ENCODE measurements around the gene C1orf216. TPM values are rescaled to one million over a fixed set of nuclear protein-coding genes. Genes with fewer than 3 reads are reported as not detected.
"Not testable (repeated sequence)": the region's sequence is repeated elsewhere in the genome, so short reads cannot be mapped to it uniquely, and the experiment has no call there.

The C1orf216 gene
- polyA plus RNA-seq, 1 experiment, result 19.2 TPM

DNA sequence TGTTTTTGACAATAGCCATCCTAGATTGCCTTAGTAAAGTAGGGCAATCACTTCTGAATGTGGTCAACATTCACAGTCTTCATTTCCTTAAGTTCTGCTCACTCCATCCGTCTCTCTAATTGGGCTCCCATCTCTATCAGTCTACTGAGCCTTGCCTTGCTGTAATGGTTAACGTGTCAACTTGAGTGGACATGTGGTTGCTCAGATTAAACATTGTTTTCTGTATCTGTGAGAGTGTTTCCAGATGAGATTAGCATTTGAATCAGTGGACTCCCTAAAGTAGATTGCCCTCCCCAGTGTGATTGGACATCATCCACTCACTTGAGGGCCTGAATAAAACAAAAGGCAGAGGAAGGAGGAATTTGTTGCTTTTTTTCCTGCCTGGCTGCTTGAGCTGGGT, 26.4 kb downstream of the C1orf216 start:
- TF ChIP-seq, protein P1, sequence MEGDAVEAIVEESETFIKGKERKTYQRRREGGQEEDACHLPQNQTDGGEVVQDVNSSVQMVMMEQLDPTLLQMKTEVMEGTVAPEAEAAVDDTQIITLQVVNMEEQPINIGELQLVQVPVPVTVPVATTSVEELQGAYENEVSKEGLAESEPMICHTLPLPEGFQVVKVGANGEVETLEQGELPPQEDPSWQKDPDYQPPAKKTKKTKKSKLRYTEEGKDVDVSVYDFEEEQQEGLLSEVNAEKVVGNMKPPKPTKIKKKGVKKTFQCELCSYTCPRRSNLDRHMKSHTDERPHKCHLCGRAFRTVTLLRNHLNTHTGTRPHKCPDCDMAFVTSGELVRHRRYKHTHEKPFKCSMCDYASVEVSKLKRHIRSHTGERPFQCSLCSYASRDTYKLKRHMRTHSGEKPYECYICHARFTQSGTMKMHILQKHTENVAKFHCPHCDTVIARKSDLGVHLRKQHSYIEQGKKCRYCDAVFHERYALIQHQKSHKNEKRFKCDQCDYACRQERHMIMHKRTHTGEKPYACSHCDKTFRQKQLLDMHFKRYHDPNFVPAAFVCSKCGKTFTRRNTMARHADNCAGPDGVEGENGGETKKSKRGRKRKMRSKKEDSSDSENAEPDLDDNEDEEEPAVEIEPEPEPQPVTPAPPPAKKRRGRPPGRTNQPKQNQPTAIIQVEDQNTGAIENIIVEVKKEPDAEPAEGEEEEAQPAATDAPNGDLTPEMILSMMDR (IDR thresholded peaks at IDR 0.05; ENCODE audit: low read depth, low read length), result no peak
- CTCF ChIA-PET, result interaction anchor here (0.6 kb wide), 1 partner anchor 212 kb away, joined by 4 read pairs; no protein-coding TSS in a partner anchor
- H3K9me3 ChIP-seq (ENCODE audit: control insufficient read depth, insufficient read depth, low read length), result no peaks in the 10 kb centered on the region
- H3K4me3 ChIP-seq (ENCODE audit: low read depth, low read length), result no peak overlapping the region
- H3K27ac ChIP-seq (ENCODE audit: low read depth, low read length), result no peak overlapping the region
- DNase-seq (ENCODE audit: low read depth, low spot score), result no peak
- POLR2A ChIA-PET, result no interaction called here
- peaks cover 30% of the 10 kb centered on the region for H3K27me3 ChIP-seq (ENCODE audit: control insufficient read depth, insufficient read depth, low read length)

DNA sequence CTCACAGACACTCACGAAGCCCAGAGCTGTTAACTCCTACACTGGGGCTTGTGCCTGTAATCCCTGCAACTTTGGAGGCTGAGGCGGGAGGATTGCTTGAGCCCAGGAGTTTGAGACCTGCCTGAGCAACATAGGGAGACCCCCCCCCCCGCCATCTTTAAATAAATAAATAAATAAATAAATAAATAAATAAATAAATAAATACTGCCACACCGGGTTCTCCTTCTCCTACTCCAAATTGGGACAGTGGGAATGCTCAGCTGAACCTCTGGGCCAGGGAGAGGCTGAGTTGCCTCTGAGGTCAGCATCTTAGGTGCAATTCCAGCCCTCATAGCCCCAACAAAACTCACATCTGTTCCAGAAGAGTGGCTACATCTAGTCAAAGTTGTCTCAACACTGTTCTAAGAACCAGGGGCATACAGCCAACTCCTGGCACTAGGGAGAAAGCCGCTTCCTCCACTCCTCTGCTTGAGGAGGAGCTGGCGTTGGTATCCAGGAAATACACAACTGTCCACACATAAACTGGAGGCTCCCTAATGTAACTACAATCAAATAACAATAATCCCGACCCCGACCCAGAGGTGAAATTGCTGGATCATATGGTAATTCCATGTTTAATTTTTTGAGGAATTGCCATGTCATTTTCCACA, 27.0 kb downstream of the C1orf216 start:
- no peak for DNase-seq (ENCODE audit: low read depth, low spot score)
- ChIA-PET POLR2A (no interaction called here), CTCF (interaction anchor here (0.6 kb wide), 1 partner anchor 23 kb away, joined by 3 read pairs; no protein-coding TSS in a partner anchor)
- H3K27me3 ChIP-seq (ENCODE audit: control insufficient read depth, insufficient read depth, low read length), result peaks cover 30% of the 10 kb centered on the region
- no peaks in the 10 kb centered on the region for H3K9me3 ChIP-seq (ENCODE audit: control insufficient read depth, insufficient read depth, low read length)
- TF ChIP-seq, protein P1 (IDR thresholded peaks at IDR 0.05; ENCODE audit: low read depth, low read length), result no peak
- H3K27ac ChIP-seq (ENCODE audit: low read depth, low read length), result no peak overlapping the region
- H3K4me3 ChIP-seq (ENCODE audit: low read depth, low read length), result no peak overlapping the region

DNA sequence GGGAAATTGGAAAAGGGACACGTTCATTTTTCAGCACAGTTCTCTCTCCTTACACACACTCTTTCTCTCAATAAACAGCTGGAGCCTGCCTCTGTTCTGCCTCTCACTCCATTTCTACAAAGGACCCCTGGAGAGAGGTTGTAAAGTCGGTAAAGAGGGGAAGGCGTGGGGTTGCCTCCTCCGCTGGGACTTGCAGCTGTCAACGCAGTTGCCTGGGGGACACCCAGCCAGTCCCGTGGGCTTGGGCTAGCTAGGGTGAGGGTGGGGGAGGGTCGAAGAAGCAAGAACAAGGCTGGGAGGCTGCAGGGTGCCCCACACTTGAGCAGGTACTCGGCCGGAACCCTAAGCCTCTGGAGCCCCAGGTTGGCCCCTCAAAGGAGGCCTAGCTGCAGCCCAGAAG, 27.6 kb downstream of the C1orf216 start:
- no peak for DNase-seq (ENCODE audit: low read depth, low spot score)
- POLR2A ChIA-PET, result no interaction called here
- CTCF ChIA-PET, result interaction anchor here (0.6 to 0.9 kb wide), 2 partner anchors 10 to 24 kb away, joined by 3 read pairs; no protein-coding TSS in a partner anchor
- Histone ChIP-seq H3K27me3 (ENCODE audit: control insufficient read depth, insufficient read depth, low read length) (peaks cover 33% of the 10 kb centered on the region), H3K27ac (ENCODE audit: low read depth, low read length) (no peak overlapping the region), H3K4me3 (ENCODE audit: low read depth, low read length) (no peak overlapping the region), H3K9me3 (ENCODE audit: control insufficient read depth, insufficient read depth, low read length) (no peaks in the 10 kb centered on the region)
- TF ChIP-seq, protein P1 (IDR thresholded peaks at IDR 0.05; ENCODE audit: low read depth, low read length), result no peak

DNA sequence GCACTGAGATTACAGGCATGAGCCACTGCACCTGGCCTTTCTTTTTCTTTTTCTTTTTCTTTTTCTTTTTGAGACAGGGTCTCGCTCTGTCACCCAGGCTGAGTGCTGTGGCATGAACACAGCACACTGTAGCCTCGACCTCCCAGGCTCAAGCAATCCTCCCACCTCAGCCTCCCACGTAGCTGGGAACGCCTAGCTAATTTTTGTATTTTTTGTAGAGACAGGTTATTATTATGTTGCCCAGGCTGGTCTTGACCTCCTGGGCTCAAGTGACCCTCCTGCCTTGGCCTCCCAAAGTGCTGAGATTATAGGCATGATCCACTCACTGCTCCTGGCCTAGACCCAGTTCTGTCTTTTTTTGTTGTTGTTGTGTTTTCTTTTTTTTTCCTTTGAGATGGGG, 28.6 kb downstream of the C1orf216 start:
- DNase-seq (ENCODE audit: low read depth, low spot score); H3K4me3 ChIP-seq (ENCODE audit: low read depth, low read length); H3K27ac ChIP-seq (ENCODE audit: low read depth, low read length); POLR2A ChIA-PET; H3K9me3 ChIP-seq (ENCODE audit: control insufficient read depth, insufficient read depth, low read length): not testable (repeated sequence)
- CTCF ChIA-PET, result interaction anchor here (0.6 to 0.9 kb wide), 2 partner anchors 11 to 1954 kb away, joined by 3 read pairs; no protein-coding TSS in a partner anchor
- peaks cover 28% of the 10 kb centered on the region for H3K27me3 ChIP-seq (ENCODE audit: control insufficient read depth, insufficient read depth, low read length)

DNA sequence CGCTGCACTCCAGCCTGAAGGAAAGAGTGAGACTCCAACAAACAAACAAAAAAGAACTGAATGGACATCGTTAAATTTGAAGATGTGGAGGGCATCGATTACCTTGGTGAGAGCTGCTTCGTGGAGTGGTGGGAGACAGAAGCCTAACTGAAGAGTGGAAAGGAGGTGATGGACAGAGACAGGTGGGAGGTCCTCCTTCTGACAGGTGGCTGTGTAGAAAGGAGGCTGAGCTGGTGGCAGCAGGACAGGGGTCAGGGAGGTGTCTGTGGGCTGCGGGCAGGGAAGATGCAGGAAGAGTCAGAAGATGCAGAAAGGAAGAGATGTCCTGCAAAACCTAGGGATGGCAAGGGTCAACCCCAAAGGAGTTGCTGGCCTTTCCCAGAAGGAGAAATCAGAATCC, 30.5 kb downstream of the C1orf216 start:
- CTCF ChIA-PET, result no interaction called here
- no peak overlapping the region for H3K4me3 ChIP-seq (ENCODE audit: low read depth, low read length)
- H3K9me3 ChIP-seq (ENCODE audit: control insufficient read depth, insufficient read depth, low read length), result no peaks in the 10 kb centered on the region
- H3K27ac ChIP-seq (ENCODE audit: low read depth, low read length), result no peak overlapping the region
- DNase-seq (ENCODE audit: low read depth, low spot score), result no peak
- peaks cover 38% of the 10 kb centered on the region for H3K27me3 ChIP-seq (ENCODE audit: control insufficient read depth, insufficient read depth, low read length)
- POLR2A ChIA-PET, result interaction anchor here (0.5 kb wide), 1 partner anchor 38 kb away, joined by 3 read pairs; no protein-coding TSS in a partner anchor
- TF ChIP-seq, protein P1 (IDR thresholded peaks at IDR 0.05; ENCODE audit: low read depth, low read length), result no peak
